ENCODE results near the gene PHACTR3.

The PHACTR3 gene

DNA sequence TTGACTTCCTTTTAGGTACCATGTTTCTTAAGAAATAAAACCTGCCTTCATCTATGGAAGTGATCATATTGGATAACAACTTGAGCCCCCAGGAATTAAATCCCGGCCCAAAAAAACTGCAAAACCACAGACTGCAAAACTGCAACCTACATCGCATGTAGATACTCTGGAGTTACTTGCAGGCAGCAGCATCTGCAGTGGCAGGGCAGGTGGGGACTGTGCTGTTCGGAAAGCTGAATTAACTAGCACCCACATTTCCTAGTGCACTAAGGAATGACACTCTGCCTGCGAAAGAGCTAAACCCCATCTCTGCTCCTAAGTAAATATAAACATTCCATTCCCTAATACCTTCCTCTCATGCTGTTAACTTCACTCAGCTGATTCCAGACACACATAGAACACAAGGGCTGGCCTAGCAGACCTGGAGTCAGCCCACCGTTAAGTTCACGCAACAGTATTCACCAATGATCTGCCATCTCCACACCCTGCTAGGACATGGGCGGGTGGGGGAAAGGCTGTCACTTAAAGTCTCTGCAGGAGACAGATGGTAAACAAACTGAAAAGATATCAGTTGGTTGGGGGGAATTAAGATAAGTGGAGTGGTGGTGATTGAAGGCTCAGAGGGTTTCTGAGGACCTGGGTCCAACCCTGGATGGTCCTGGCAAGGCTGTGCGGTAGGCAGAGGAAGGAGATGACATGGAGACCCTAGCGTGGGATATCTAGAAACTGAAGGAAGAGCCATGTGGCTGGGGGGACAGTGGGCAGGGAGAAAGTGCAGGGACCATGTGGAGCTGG lies 200.7 kb downstream of the PHACTR3 start:
- DNase-seq (ENCODE audit: low read depth), result no peak
- TF ChIP-seq, protein P1, sequence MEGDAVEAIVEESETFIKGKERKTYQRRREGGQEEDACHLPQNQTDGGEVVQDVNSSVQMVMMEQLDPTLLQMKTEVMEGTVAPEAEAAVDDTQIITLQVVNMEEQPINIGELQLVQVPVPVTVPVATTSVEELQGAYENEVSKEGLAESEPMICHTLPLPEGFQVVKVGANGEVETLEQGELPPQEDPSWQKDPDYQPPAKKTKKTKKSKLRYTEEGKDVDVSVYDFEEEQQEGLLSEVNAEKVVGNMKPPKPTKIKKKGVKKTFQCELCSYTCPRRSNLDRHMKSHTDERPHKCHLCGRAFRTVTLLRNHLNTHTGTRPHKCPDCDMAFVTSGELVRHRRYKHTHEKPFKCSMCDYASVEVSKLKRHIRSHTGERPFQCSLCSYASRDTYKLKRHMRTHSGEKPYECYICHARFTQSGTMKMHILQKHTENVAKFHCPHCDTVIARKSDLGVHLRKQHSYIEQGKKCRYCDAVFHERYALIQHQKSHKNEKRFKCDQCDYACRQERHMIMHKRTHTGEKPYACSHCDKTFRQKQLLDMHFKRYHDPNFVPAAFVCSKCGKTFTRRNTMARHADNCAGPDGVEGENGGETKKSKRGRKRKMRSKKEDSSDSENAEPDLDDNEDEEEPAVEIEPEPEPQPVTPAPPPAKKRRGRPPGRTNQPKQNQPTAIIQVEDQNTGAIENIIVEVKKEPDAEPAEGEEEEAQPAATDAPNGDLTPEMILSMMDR (conservative IDR thresholded peaks at IDR 0.05; ENCODE audit: control insufficient read depth, insufficient read depth, low read depth, low read length), result no peak
- no peak overlapping the region for H3K4me3 ChIP-seq (ENCODE audit: control insufficient read depth, low read depth, low read length)

DNA sequence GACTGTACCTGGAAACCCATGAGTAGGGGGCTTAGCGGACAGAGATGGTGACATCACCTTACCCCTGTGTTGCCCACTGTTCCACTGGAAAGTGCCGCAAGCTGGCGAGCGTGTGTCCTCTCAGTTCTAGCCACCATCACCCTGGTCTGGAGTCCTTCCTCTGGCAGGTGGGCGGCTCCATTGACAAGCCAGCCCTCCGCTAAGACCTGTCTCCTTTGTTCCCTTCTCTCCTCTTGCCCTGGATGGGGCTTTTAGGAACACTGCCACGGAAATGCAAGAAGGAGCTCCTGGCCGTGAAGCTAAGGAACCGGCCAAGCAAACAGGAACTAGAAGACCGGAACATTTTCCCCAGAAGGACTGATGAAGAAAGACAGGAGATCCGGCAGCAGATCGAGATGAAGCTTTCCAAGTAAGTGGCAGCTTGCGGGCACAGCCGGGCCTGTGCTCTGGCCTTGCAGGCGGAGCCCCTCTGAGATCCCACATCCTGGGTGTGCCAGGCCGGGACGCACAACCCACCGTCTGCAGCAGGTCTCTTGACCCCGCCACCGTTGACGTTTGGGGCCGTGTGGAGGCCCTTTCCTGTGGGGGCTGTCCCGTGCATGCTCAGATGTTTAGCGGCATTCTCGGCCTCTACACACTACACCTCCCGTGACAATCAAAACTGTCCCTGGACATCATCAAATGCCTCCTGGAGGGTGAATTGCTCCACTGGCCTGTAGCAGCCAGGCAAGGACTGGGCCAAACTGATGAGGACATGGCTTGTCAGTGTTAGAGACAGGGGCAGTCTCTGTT lies 201.6 kb downstream of the PHACTR3 start:
- H3K4me3 ChIP-seq (ENCODE audit: control insufficient read depth, low read depth, low read length), result no peak overlapping the region
- no peak for DNase-seq (ENCODE audit: low read depth)
- TF ChIP-seq, protein P1 (conservative IDR thresholded peaks at IDR 0.05; ENCODE audit: control insufficient read depth, insufficient read depth, low read depth, low read length), result no peak

DNA sequence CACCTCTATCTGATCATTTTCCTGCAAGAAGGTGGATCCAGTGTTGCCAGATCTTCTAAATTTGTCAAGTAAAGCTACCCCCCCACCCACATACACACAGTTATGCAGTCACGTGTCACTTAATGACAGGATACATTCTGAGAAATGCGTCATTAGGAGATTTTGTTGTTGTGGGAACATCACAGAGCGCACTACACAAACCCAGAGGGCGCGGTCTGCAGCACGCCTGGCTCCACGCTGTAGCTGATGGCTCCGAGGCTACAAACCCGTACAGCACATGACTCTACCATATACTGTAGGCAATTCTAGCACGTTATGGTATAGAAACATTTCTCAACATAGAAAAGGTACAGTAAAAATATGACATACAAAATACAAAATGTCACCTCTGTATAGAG lies 202.2 kb downstream of the PHACTR3 start:
- H3K4me3 ChIP-seq (ENCODE audit: control insufficient read depth, low read depth, low read length), result no peak overlapping the region
- no peak for DNase-seq (ENCODE audit: low read depth)
- TF ChIP-seq, protein P1 (conservative IDR thresholded peaks at IDR 0.05; ENCODE audit: control insufficient read depth, insufficient read depth, low read depth, low read length), result no peak

DNA sequence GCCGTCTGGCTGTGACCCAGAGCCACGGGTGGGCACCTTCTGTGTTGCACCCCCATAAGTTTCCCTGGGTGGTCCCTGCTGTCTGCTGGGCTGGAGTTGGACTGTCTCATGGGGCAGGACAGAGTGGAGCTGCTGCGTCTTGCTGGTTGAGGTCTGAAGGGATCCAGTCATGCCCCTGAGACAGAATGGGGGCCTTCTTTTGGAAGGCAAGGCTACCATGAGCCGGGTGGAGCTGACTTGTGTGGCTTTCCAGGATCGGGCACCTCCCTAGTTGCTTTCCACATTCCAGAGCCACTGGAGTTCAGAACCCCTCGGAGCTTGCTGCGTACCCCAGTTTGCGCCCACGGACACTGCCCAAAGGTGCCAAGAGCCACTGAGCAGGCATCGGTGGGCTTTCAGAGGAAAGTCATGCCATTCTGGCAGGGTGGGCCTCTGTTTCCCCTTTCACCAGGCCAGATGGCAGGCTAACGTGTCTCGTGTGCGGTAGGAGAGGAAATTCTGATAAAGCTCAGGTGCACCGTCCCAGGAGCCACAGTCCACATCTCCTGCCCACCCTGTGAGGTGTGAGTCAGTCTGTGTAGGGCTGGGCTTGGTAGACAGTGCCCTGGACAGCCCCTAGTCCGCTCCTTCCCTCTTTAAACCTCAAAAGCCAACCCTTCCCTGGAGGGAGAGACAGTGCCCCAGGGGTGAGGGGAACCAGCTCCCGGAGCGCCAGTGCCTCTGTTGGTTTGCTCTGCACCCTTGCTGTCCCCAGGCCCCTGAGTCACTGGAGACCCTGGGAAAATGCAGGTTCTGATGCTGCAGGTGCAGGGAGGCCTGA lies 203.8 kb downstream of the PHACTR3 start:
- TF ChIP-seq, protein P1 (conservative IDR thresholded peaks at IDR 0.05; ENCODE audit: control insufficient read depth, insufficient read depth, low read depth, low read length), result no peak
- no peak overlapping the region for H3K4me3 ChIP-seq (ENCODE audit: control insufficient read depth, low read depth, low read length)
- no peak for DNase-seq (ENCODE audit: low read depth)

DNA sequence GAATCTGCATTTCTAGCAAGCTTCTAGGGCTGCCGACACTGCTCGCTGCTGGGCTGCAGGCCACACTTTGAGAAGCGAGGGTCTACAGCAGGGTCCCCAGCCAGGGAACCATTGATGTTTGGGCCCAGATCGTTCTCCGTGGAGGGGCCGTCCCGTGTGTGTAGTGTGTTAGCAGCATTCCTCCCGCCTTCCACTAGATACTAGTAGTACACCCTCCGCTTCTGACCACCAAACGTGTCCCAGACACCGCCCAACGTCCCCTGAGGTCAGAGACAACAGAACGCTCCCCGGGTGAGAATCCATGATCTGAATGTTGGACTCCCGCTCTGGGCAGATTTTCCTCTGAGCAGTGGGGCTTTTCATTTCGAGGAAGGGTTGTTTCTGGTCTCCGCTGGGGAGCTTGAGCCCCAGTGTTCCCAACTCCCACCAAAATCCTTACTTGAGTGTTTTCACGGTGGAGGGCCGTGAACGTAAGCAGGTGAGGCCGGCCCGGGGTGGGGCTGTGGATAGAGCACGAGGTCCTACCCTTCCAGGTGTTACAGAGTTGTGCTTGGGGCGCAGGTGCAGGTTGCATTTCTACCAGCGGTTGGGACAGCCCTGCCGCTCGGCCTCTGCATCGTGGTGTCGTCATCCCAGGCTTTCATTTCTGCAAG lies 204.5 kb downstream of the PHACTR3 start:
- no peak for DNase-seq (ENCODE audit: low read depth)
- TF ChIP-seq, protein P1 (conservative IDR thresholded peaks at IDR 0.05; ENCODE audit: control insufficient read depth, insufficient read depth, low read depth, low read length), result no peak
- H3K4me3 ChIP-seq (ENCODE audit: control insufficient read depth, low read depth, low read length), result no peak overlapping the region
